OCI-LY1 (cell line): ENCODE data around the gene WDR55.

ENCODE experiments used
- EZH2 ChIP-seq: fragments of 200-600 bp; sonication (generic), shearing (Covaris generic); IDR thresholded peaks from 2 replicates; pipeline ENCODE4 v1.8.0; 2017; ENCODE audit warnings: borderline replicate concordance, mixed run types, mild to moderate bottlenecking, antibody characterized with exemption, low read length, moderate library complexity, mixed read lengths
- TF ChIP-seq, protein P1 (sequence below): fragments of 200-600 bp; sonication (generic), shearing (Covaris generic); IDR thresholded peaks from 2 replicates; pipeline ENCODE4 v1.5.1; 2017; ENCODE audit warnings: mild to moderate bottlenecking, antibody characterized with exemption, low read length, moderate library complexity, mixed read lengths

DNA sequence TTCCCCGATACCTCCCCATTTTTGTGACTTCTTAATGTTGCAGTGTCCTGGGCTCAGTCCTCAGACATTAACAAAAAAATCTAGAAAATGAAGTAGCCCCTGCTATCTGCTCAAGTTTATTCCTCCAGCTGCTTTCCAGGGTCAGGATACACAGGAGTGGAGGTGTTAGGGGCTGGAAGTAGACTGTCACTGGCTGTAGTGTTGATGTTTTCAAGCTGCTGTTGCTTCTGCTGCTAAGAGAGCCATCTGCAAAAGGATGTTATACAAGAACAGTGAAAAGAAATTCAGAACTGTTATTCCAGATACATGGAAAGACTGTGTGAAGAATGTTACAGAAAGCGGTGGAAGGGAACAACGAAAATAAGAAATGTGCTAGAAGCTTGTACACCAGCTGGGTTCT lies 42.4 kb upstream of the WDR55 start:
- TF ChIP-seq, protein P1, sequence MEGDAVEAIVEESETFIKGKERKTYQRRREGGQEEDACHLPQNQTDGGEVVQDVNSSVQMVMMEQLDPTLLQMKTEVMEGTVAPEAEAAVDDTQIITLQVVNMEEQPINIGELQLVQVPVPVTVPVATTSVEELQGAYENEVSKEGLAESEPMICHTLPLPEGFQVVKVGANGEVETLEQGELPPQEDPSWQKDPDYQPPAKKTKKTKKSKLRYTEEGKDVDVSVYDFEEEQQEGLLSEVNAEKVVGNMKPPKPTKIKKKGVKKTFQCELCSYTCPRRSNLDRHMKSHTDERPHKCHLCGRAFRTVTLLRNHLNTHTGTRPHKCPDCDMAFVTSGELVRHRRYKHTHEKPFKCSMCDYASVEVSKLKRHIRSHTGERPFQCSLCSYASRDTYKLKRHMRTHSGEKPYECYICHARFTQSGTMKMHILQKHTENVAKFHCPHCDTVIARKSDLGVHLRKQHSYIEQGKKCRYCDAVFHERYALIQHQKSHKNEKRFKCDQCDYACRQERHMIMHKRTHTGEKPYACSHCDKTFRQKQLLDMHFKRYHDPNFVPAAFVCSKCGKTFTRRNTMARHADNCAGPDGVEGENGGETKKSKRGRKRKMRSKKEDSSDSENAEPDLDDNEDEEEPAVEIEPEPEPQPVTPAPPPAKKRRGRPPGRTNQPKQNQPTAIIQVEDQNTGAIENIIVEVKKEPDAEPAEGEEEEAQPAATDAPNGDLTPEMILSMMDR, result no peak
- no peak for TF ChIP-seq EZH2
